HG03460 (cell line): ENCODE data around the gene ADIG.
"Not testable (repeated sequence)": the region's sequence is repeated elsewhere in the genome, so short reads cannot be mapped to it uniquely, and the experiment has no call there.

Source experiments
- ATAC-seq: cut with Tn5 transposase; IDR thresholded peaks from one replicate; pipeline ENCODE4 v1.9.1; 2021; ENCODE audit not compliant: unreplicated experiment

The ADIG gene

GRCh38 chr20:38569747-38570525, 11.1 kb upstream of the ADIG start:
- no peak for ATAC-seq

- no peak for ATAC-seq
Measured at GRCh38 chr20:38573413-38573812, 7.6 kb upstream of the ADIG start.

GRCh38 chr20:38579219-38579910, 1.6 kb upstream of the ADIG start:
- ATAC-seq, result no peak

GRCh38 chr20:38579921-38580320, 1.1 kb upstream of the ADIG start:
- ATAC-seq, result no peak

DNA sequence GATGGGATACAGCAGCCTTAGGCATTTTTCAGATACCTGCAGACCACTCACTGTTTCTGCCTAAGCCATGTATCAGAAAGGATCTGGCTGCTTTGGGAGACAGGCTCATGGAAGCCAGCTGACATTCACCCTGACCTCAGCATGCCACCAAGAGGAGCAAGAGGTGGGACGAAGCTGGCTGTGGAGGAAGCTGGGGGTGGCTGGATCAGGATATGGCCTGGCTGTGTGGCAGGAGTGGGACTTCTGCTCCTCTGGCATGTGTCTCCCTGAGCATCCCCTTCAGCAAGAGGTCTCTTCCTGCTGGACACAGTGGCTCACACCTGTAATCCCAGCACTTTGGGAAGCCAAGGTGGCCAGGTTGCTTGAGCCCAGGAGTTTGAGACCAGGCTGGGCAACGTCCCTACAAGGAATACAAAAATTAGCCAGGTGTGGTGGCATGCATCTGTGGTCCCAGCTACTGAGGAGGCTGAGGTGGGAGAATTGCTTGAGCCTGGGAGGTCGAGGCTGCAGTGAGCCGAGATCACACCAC, 897 bp downstream of the ADIG start:
- ATAC-seq, result no peak

DNA sequence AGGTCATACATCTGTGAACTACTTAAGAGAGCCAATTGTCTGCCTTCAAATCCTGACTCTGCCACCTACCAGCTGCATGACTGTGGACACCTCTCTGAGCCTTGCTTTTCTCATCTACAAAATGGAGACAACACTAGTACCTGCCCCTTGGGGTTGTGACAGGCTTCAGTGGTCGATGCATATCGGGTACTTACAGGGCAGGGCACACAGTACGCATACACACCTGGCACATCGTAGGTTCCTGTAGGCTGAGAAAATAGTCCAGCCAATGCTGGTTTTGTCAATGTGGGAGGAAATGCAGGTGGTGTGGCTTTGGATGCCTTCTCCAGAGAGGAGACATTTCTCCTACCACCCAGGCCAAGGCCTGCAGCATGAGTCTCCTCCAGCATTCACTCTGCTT, 2.3 kb downstream of the ADIG start:
- no peak for ATAC-seq

GRCh38 chr20:38584099-38584763, 3.2 kb downstream of the ADIG start:
- ATAC-seq, result no peak

DNA sequence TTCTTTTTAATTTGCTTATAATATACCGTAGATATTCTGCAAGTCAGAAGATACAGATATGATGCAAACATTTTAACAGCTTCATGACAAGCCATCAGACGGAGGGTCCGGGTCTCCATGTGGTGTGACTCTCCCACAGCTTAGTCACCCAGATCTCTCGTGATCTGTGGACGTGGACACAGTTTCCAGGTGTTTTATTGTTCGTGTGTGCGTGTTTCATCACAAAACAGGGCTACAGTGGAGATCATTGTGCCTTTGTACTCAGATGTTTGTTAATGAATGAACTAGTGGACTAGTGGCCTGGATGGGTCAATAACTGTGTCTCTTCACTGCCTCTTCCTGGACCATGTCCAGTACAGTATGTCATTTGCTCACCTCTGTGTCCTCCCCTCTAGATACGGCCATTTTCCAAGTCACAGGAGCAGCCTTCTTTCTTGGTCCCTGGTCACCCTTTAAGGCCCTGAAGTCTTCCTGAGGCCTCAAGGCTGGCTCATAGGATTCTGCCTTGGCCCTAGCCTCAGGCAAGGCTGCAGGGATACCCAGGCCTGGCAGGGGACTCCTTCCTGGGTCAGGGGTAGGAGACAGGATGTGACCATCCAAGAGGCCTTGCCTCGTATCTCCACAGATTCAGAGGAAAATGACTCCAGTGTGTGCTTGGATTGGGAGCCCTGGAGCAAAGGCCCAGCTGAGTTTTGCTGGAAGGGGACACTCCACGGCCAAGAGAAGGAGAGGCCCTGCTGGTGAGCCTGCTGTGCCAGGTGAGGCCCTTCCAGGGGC, 4.6 kb downstream of the ADIG start:
- no peak for ATAC-seq

GRCh38 chr20:38586181-38586525, 5.2 kb downstream of the ADIG start:
- ATAC-seq, result no peak

DNA sequence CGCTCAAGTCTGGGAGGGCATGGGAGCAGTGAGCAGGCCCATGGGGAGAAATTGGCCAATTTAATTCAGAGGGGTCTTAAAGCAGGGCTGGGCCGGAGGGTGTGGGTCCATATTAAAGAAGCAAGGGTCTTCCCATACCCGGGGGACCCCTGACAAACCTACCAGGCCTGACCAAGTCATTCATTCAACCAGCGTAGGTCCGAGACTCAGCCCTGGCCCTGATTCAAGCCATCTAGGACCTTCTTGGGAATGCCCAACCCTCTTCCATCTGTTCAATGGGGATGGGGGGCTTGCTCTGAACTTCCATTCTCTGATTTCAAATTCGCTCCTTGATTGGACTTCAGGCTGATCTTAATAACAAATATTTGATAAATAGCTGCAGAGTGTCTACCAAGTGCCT, 7.3 kb downstream of the ADIG start:
- ATAC-seq, result no peak

- no peak for ATAC-seq
Measured at GRCh38 chr20:38589351-38589750, 8.4 kb downstream of the ADIG start.

DNA sequence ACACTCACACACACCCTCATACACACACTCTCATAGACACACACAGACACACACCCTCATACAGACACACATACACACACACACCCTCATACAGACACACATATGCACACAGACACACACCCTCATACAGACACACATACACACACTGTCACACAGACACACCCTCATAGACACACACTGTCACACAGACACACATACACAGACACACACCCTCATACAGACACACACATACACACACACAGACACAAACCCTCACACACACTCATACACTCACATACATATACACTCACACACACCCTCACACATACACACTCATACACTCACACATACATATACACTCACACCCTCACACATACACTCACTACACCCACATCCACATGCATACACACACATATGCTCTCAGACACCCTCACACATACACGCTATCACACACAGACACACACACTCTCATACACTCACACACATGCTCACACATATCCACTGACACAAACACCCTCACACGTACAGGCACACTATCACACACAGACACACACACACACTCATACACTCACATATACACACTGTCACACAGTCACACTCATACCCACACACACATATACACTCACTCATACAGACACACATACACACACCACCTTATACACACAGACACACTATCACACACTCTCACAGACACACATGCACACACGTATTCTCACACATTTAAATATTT, 9.1 kb downstream of the ADIG start:
- no peak for ATAC-seq

DNA sequence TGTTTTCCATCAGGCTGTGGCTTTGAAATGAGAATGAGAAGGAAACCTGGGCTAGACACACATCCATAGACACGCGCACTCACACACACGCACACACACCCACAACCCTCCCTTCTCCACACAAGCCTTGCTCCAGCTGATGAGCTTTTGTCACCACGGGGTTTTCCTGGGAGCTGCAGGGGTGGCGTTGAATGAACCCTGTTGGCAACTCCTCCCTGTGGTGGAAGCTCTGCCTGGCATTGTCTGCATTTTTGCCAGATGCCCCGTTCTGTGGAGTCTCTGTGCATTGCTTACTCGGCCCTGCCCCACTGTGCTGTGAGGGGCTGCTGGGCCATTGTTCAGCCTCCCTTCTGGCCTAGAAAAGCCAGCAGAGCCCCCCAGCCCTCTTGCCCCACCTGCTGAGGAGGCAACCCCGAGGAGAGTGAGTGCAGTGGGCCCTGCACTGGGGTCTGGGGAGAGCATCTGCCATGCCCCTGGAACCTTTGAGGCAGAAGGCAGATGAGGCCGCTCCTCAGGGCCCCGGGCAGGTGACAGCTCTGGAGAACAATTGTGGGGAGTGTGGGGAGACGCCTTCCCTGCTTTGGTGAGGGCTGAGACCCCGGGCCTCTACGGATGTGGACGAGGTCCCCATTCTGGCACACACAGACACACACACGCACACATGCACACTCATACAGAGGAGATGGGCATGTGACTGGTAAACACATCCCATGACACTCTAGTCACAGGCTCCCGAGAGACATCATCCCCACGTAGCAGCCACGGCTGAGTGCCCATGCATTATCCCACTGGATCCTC, 9.9 kb downstream of the ADIG start:
- no peak for ATAC-seq

DNA sequence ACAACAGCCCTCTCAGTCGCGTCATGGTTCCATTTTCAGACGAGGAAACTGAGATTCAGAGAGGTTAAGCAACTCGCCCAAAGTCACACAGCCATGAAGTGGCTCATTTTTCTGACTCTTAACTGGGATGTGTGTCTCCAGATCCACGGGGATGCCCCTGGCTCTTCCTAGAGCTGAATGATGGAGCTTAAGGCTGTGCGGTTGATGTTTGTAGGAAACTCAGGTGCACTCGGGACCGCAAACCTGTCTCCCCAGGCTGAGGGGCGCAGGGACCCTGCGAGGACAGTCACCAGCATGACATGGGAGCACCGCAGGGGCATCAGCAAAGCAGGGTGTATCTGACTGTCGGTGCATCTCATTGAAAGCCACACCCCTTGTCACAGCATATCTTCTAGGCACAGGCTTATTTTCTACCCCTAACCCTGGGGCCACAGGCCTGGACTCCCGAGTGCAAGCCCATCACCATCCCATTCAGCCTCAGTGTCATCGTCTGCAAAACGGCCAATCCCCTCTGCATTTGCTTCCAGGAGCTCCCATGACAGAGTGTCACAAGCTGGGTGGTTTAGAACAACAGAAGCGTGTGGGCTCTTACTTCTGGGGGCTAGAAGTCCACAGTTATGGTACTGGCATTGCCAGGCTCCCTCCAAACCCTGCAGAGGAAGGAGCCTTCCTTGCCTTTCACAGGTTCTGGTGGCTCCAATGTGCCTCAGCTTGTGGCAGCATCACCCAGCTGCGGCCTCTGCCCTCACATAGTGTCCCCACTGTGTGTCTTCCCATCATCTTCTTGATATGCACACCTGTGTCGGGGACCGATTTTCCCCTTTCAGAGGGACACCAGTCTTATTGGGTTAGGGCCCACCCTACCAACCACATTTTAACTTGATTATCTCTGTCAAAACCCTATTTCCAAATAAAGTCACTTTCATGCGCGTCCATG, 10.7 kb downstream of the ADIG start:
- ATAC-seq, result no peak

DNA sequence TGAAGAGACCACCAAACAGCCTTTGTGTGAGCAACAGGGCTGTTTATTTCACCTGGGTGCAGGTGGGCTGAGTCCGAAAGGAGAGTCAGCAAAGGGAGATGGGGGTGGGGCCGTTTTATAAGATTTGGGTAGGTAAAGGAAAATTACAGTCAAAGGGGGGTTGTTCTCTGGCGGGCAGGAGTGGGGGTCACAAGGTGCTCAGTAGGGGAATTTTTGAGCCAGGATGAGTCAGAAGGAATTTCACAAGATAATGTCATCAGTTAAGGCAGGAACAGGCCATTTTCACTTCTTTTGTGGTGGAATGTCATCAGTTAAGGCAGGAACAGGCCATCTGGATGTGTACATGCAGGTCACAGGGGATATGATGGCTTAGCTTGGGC, 11.4 kb downstream of the ADIG start:
- not testable (repeated sequence) for ATAC-seq

DNA sequence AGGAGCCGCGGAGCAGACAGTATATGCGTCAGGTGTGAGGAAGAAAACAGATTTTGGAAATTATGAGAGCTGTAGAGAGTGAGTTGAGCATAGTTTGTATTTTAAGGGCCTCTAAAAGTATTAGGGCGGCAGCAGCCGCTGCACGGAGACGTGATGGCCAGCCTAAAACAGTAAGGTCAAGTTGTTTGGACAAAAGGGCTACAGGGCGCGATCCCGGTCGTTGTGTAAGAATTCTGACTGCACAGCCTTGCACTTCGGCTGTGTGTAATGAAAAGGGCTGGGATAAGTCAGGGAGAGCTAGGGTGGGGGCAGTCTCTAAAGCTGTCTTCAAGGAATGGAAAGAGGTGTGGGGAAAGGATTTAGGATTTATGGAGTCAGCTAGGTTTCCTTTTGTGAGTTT, 13.3 kb downstream of the ADIG start:
- ATAC-seq, result not testable (repeated sequence)

- ATAC-seq, result not testable (repeated sequence)
Measured at GRCh38 chr20:38595886-38596285, 14.9 kb downstream of the ADIG start.

GRCh38 chr20:38599410-38599882, 18.4 kb downstream of the ADIG start:
- ATAC-seq, result no peak

GRCh38 chr20:38600057-38600456, 19.1 kb downstream of the ADIG start:
- no peak for ATAC-seq
